SIG-M5 (cell line): Measurements from ENCODE around the gene PARS2.
"Not testable (repeated sequence)": the region's sequence is repeated elsewhere in the genome, so short reads cannot be mapped to it uniquely, and the experiment has no call there.

Experiments
- DNase-seq: peaks from one replicate; lab custom pipeline; 2025; lab: John Stamatoyannopoulos, UW

The PARS2 gene

GRCh38 chr1:54800041-54800898, 35.9 kb upstream of the PARS2 start:
- no peak for DNase-seq

DNA sequence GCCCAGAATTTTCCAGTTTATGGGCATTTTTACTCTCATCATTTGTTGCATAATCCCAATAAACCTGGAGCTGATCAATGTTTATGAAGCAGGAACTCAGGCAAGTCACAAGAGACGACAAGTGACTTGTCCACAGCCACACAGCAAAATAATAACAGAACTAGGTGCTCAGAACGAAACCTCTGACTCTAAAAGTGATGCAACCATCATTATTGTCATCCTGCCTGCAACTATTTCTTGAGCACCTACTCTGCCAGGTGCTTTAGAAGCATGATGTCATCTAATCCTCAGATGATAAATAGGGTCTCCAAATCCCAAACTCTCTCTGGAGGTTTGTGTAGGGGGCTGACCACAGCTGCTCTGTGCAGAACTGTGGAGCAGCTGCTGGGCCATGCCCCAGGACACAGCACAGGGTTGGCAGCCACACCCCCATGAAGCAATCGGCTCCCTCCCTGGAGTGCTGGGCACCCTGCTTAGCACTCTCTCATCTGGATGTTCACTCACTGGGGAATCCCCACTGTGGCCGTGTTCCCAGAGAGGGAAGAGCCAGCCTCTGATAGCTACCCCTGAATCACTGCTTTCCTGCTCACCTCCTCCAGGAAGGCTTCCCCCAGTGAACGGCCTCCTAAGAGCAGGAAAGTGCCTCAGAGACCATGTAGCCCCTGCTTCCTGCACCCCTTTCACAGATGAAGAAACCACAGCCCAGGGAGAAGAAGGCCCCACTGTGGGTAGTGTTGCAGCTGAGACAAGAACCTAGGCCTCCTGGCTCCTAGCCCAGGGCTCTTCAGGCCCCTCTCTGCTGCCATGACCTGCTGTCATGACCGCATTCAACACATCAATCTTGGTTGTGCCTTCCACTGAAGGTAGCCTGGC, 34.7 kb upstream of the PARS2 start:
- no peak for DNase-seq

GRCh38 chr1:54798206-54798605, 33.9 kb upstream of the PARS2 start:
- no peak for DNase-seq

- DNase-seq: no peak
Observed at GRCh38 chr1:54796902-54797301, 32.6 kb upstream of the PARS2 start.

- DNase-seq: no peak
Observed at GRCh38 chr1:54795841-54796468, 31.6 kb upstream of the PARS2 start.

- no peak for DNase-seq
Observed at GRCh38 chr1:54795356-54795665, 31.0 kb upstream of the PARS2 start.

DNA sequence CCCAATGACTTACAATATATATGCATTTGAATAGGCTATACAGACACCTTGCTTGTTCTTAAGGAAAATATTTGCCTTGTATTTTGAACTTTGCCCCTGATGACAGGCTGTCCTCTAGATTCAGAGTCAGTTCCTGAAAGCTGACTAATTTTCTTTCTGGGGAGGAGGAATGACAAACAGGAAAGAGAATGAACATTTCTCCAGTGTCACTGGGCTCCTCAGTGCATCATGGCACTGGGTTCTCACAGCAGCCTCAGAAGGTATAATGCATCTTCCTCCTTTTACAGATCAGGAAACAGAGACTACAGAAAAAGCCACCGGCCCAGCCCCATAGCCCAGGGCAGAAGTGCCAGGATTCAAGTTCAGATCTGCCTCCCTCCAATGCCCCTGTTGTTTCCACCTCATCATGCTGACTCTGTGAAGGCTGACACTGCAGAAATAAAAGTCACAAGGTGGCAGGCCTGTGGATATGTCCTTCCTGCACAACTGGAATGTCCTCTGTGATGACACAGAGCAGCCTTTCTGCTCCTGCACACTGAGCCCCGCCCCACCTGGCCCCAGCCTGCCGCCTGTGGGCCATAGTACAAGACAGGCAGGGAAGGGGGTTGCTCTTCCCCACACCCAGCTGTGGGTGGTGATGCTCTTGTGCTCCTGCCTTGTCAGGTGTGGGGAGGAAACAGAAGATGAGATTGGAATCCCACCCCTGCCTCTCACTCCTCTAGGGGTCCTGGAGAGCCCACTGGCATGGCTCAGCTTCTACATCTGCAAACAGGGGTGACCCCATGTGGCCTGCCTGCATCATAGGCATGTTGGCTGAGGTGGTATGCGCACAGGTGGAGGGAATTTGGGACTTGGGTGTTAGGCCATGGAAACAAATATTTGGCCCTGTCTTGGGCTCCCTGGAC, 30.4 kb upstream of the PARS2 start:
- no peak for DNase-seq

- no peak for DNase-seq
Observed at GRCh38 chr1:54792686-54793282, 28.5 kb upstream of the PARS2 start.

DNA sequence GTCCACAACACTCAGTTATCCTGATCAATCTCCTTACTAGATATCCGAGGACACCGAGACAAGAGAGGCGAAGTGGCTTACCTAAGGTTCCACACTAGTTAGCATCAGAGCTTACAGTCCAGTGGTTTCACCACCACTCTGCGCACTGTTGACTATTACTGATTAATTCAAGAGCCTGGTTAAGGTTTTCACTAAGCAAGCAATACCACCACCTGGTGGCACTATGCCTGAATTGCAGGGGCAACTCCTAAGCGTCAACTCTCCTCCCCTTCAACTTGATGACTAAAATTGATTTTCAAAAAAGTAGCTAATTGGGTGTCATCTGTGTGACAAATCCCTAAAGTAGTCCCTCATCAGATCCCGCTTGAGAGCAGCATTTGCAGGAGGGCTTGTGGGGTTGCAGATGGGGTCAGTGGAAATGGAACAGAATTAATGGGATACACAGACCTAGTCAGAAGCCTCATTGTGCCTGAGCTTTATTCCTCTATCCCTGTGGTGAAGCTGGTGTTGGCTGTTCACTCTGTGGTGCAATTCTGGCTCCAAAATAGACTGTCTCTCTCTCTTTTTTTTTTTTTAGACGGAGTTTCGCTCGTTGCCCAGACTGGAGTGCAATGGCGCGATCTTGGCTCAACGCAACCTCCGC, 27.7 kb upstream of the PARS2 start:
- no peak for DNase-seq

- no peak for DNase-seq
Observed at GRCh38 chr1:54788459-54788858, 24.1 kb upstream of the PARS2 start.

GRCh38 chr1:54787604-54788003, 23.3 kb upstream of the PARS2 start:
- no peak for DNase-seq

- no peak for DNase-seq
Observed at GRCh38 chr1:54786778-54787177, 22.5 kb upstream of the PARS2 start.

DNA sequence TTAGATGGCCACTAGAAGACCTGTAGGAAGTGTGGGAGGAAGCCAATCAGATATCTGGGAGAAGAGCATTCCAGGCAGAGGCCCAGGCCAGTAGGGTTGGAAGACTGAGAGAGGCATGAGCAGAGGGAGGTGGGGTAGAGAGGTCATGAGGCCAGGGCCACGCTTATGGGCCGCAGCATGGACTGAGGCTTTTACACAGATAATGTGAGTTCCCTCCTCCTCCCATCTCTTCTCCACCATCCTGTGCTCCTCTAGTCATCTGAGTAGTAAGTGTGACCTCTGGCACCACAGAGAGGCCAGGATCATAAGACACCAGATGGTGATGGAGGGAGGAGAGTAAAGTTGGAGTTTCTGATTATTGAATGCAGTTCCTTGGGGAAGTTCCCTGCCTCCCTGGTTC, 19.7 kb upstream of the PARS2 start:
- DNase-seq: no peak

DNA sequence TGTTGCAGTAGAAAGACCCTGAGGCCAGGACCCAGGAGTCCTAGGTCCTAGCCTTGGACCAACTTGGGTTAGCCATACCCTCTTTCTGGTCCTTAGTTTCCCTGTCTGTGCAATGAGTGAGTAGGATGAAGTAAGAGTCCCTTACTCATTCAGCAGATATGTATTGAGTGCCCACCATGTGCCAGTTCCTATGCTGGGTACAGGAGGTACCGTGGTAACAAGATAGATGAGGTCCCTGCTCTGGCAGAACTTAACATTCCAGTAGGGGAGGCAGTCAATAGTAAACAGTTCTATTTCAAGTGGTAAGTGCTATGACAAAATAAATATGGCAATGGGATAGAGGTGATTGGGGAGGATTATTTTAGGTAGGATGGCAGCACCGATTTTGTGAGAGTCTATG, 18.3 kb upstream of the PARS2 start:
- DNase-seq: no peak

- DNase-seq: no peak
Observed at GRCh38 chr1:54782156-54782555, 17.8 kb upstream of the PARS2 start.

GRCh38 chr1:54781023-54781723, 16.9 kb upstream of the PARS2 start:
- DNase-seq: no peak

- no peak for DNase-seq
Observed at GRCh38 chr1:54777431-54777830, 13.1 kb upstream of the PARS2 start.

- no peak for DNase-seq
Observed at GRCh38 chr1:54777011-54777410, 12.7 kb upstream of the PARS2 start.

DNA sequence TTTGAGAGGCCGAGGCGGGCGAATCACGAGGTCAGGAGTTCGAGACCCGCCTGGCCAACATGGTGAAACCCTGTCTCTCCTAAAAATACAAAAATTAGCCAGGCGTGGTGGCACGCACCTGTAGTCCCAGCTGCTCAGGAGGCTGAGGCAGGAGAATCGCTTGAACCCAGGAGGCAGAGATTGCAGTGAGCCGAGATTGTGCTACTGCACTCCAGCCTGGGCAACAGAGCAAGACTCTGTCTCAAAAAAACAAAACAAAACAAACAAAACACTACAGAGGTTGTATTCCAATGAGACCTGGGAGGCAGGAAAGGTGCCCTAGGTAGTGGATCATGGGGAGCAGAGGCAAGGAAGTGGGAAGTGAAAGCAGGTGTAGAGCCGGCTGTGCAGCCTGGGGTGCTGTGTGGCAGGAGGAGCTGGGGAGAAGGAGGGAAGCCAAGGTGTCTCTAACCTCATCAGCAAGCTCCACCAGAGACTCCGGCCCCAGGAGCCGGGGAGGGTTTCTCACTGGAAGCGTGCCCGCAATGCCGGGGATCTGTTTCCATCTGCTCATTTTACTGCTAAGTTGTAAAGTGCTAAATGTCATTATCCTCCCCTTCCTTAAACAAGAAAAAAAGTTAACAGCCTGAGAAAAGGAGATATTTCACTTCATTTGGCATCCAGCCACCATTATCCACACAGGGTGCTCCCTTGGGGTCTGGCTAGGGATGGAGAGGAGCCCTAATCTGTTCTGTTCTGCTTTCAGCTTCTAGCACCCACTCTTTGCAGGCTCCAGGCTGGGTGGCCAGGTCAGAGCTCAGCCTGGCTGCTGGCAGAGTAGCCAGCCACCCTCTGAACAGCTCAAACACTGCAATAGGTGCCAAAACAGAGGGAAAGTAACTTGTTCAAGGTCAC, 11.8 kb upstream of the PARS2 start:
- not testable (repeated sequence) for DNase-seq
